ENCODE measurements around the gene SAP30BP.

The SAP30BP gene

DNA sequence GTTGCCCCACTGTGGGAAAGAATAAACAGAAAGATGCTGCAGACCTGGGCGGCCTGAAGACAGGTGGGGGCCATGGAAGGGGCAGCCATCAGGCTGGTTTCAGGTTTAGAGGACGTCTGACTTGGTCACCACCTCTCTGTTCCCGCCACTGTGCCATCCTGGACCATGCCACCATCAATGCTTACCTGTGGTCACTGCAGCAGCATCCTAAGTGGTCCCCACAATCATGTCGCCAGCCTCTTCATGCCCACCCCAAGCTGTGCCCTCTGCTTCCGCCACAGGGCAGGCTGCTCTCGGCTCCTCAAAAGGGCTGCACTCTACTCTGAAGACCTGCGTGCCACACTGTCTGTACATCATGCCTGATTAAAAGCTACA, 23.5 kb upstream of the SAP30BP start:
- no peak overlapping the region for H3K4me3 ChIP-seq
- H3K27ac ChIP-seq, result peak overlapping the region in 16 of 21 experiments; percentile 4 to 82 (median 46)

DNA sequence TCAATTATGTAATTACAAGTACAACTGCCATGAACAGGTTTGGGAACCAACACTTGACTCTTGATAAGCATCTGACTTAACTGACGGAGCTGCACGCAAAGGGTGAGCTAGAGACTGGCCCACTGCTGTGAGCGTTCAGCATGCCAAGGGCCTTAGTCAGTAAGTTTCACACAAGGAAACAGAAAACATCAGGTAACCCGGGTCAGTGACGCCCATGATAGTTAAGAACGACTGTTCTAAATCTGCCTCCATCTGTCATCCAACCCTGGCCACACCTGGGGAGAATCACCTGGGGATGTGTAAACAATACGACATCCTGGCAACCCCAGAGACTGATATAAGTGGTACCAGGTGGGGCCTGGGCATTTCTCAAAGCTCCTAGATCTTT, 21.6 kb upstream of the SAP30BP start:
- H3K4me3 ChIP-seq, result no peak overlapping the region
- peak overlapping the region in 19 of 21 experiments; percentile 7 to 84 (median 67) for H3K27ac ChIP-seq

DNA sequence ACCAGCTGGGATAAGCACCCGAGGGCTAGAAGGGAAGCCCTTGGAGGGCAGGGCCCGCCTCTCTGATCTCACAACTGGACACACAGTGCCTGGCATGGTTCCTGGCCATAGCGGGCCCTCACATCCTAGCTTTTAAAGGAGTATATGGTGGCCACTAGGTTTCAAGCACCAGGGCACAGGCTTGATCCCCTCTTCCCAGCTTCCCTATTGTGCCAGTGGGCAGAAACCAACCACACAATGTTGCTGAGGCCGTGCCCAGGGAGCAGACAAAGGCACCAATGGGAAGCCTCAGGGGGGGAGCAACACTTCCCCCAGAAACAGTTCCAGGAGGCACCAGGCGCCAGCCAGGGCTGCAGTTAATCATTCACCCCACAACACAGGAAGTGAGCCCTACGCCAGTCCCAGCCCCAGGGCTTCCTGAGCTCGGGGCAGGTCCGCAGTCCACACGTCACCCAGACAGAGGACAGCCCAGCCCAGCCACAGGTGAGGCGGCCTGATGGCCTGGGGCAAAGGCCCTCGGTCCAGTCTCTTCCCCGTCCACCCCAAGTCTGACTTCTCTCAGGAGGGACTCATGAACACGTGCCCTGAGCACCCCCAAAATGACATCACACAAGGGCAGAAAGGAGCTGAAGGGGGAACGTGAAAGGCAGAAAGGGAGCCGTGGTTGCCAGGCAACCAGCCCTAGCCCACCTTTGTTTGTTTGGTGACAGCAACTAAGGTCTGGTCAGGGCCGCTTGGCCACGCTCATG, 21.1 kb upstream of the SAP30BP start:
- Histone ChIP-seq H3K27ac (peak overlapping the region in 19 of 21 experiments; percentile 7 to 84 (median 67)), H3K4me3 (no peak overlapping the region)

DNA sequence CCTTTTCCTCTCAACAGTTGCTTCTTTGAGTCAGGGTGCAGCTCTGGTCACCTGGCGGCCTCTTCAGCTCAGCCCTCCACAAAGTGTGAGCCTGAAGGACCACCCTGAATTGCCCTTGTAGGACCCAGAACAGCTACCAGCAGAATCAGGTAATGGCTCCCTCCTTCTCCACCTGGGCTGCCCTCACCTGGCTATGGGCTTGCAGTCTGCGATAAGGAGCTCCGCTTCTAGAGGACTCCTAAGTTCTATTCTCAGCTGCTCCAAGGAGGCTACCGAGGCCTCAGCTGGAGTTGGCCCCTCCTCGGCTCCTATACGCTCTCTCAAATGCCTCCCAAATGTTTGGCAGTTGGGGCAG, 20.5 kb upstream of the SAP30BP start:
- H3K27ac ChIP-seq, result peak overlapping the region in 15 of 21 experiments; percentile 7 to 84 (median 69)
- H3K4me3 ChIP-seq, result no peak overlapping the region

DNA sequence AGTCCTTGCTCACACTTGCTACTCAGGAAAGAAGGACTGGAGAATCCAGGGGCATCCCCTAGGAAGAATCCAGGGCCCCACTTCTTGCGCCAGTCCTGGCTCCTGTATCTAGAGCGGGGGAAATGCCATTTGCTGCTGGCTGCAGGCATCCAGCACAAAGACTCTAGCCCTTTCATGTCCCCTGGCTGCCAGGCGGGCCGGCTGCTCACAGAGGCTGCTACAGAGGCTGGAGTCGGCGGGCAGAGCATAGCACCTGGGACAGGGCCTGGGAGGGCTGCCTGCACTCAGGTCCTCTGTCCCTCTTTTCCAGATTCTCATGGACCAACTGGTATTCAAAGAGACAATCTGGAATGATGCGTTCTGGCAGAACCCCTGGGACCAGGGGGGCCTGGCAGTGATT, 20.1 kb upstream of the SAP30BP start:
- H3K27ac ChIP-seq, result peak overlapping the region in 3 of 21 experiments; percentile 44 to 84 (median 62)

DNA sequence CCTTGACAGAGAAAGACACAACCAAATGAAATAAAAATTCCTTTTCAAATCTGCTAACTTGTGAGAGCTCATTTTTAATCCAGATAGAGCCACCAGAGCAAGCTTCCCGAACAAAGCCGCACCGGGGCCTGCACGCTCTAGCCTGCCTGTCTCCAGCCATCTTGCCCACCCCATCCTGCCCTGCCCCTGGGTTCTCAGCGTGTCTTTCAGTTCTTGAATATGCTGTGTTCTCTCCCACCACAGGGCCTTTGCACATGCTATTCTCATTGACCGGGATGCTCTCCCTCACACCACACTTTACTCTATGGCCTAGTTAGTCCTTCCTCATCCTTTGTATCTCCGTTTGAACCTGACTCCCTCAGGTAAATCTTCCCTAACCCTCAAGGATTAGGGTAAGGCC, 19.2 kb upstream of the SAP30BP start:
- Histone ChIP-seq H3K4me3 (no peak overlapping the region), H3K27ac (no peak overlapping the region)

More for the DNA sequence above, 20.1 kb upstream of the SAP30BP start:
- no peak overlapping the region for H3K4me3 ChIP-seq

DNA sequence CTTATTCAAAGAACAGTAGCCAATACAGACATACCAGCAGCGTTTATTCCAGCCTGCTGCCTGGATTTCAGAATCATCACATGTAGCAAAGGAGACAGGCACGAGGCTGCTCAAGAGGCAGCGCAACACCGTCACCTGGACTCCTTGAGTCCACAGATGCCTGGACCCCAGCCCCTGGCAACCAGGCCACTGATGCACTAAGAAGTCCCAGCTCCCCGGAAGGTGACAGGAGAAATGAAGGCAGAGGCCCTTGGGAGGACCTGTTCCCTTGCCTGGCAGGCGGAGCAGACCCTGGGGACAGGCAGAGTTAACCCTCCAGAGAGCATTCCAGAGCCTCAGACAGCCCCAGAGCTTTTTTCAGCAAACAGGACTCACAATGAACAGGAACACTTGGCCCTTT, 17.5 kb upstream of the SAP30BP start:
- Histone ChIP-seq H3K27ac (no peak overlapping the region), H3K4me3 (no peak overlapping the region)

DNA sequence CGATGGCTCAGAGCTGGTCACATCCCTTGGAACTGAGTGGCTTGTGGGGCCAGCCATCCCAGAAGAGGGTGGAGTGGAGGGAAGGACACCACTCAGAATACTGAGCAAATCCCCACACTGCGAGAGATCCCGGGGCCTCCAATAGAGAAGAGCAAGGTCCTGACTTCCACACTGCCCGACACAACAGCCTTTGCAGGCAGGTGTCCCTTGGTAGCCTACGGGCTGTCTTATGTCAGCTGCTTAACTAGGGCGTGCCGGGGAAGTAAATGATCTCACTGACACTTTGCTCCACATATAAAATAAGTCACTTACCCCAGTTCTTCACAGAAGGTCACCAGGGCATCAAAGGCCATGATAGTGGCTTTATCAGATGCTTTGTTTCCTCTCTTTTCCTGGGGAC, 16.3 kb upstream of the SAP30BP start:
- no peak overlapping the region for H3K4me3 ChIP-seq
- no peak overlapping the region for H3K27ac ChIP-seq

DNA sequence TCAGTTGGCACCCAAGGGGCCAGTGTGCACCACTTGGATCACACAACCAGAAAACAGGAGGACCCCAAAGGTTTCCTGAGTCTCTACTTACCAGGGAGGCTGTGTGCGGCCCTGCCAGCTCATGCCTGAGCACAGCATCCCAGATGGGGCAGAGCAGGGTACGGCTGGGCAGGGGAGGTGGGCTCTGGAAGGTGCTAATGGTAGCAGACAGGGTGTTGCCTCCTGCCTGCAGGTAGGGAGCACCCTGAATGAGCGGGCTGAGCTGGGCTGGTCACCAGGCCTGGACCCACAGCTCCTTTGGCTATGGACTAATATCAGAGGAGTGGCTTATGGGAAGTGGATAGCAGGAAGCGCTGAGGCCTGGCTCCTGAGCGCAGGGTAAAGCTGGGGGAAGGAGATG, 14.8 kb upstream of the SAP30BP start:
- Histone ChIP-seq H3K4me3 (no peak overlapping the region), H3K27ac (peak overlapping the region in 1 of 21 experiments; percentile 37)

DNA sequence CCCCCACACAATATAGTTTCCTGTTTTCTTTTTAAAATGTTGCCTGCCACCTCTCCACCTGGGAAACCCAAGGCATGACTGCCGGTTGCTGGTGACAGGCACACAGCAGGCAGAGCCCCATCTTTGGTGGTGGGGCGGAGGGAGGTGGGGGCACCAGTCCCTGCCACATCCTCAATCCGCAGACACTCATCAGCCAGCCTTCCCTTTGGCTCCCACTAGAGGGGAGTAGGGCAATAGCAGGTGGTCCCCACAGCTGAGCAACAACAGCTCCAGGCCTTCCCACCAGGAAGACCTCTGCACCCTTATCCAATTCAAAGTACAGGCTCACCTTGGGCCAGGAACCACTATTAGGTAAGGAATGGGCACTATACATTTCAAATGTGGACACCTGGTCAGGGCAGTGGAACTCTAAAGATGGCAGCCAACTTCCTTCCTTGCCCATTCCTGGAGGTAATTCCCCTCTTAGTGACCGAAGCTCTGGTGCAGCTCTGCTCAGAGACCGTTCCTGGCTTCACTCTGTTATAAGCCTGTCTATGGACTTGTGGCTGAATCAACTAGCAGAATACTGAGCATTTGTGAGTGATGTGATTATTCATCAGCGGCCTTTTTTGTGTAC, 14.1 kb upstream of the SAP30BP start:
- Histone ChIP-seq H3K4me3 (no peak overlapping the region), H3K27ac (no peak overlapping the region)

DNA sequence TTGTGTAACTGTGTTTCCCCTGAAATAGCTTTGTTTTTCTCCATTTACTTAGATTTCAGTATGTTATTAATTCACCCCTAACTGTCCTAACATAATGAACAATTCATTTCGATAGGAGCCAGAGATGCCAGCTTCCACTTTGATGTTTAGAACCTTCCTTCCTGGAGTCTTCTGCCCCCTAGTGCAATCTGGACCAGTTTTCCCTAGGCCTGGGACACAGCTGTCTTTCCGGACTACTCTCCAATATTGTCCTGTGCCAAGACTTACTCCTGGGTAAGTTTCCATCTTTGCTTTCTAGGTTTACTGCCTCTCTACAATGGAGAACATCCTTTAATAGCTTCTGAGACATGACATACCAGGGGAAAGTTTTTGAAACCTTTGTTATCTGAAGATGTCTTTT, 13.0 kb upstream of the SAP30BP start:
- H3K4me3 ChIP-seq, result no peak overlapping the region
- no peak overlapping the region for H3K27ac ChIP-seq

DNA sequence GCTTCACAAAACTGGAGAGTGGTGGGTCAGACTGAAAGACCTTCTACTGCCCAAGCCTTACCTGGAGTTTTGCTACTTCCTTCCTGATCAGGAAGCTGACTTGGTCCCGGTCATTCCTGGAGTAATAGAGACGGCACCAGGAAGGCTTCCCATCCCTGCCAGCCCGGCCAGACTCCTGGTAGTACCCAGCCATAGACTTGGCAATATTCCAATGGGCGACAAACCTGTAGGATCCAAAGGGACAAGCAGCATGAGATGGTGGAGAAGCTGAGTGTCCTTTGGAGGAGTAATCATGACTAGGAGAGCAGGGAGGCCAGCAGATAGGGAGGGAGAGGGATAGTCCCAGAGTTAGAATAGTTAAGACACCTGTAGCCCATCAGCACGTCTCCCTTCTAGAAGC, 8.9 kb upstream of the SAP30BP start:
- no peak overlapping the region for H3K27ac ChIP-seq
- H3K4me3 ChIP-seq, result no peak overlapping the region

DNA sequence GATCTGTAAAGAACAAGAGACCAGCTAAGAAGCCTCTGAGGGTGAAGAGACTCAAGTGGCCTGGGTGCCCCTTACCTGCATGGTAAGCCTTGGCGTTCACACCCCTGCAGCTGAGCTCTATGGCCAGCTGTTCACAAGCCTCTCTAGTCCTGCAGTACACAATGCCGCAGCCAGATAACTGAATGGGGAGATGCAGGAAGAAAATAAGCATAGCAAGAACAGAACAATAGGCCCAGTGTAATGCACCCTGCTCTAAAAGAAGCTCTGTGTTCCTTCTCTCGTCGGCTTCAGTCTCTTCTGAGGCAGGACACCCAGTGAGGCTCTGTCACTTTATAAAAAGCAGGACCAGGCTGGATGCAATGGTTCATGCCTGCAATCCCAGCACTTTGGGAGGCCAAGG, 5.6 kb upstream of the SAP30BP start:
- Histone ChIP-seq H3K4me3 (no peak overlapping the region), H3K27ac (peak overlapping the region in 1 of 21 experiments; percentile 10)

DNA sequence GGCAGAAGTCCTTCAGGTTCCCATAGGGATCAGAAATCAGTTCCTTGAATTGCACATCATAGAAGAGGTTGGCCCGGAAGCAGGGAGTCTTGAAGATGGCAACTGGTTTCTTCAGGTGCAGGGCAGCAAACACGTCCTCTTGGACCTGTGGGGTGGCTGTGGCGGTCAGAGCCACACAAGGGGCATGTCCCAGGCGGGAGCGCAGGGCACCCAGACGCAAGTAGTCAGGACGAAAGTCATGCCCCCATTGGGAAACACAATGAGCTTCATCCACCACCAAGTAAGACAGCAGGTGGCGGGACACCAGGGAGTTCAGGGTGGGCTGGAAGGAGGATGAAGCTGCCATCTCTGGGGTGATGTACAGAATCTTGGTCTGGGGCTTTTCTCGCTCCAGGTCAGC, 4.6 kb upstream of the SAP30BP start:
- no peak overlapping the region for H3K27ac ChIP-seq
- no peak overlapping the region for H3K4me3 ChIP-seq

DNA sequence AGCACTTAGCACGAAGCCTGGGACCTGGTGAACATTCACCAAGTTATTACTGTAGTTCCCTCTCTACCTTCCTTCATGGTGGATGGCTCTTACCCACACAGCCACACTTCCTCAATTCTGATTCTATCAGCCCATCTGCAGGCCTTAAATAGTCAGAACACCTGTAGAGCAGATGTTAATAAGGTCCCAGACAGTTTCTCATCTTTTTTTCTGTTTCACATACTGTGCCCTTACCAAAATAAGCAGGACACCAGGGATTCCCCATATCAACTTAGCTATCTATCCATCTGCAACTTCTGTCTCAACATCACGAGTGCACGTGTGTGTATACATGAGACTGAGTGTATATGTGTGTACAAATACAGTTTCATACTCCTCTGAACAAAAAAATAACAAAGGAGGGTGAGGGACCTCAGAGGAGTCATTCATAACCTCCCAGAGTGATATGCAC, 3.0 kb upstream of the SAP30BP start:
- no peak overlapping the region for H3K4me3 ChIP-seq
- no peak overlapping the region for H3K27ac ChIP-seq

DNA sequence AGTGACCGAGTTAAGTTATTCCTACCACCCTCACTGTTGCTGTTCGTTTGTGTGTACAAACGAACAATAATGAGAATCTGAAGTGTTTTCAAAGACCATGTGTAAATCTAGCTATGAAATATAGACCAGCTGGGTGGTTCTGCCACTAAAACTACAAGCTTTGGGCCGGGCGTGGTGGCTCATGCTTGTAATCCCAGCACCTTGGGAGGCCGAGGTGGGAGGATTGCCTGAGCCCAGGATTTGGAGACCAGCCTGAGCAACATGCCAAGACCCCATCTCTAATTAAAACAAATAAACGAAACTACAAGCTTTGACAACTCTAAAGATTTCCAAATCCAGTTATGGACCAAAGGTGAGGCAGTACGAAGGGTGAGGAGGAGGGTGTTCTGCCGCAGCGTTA, 1.2 kb upstream of the SAP30BP start:
- Histone ChIP-seq H3K4me3 (peak overlapping the region in 5 of 7 experiments; percentile 62 to 100 (median 97)), H3K27ac (peak overlapping the region in 1 of 21 experiments; percentile 96)

DNA sequence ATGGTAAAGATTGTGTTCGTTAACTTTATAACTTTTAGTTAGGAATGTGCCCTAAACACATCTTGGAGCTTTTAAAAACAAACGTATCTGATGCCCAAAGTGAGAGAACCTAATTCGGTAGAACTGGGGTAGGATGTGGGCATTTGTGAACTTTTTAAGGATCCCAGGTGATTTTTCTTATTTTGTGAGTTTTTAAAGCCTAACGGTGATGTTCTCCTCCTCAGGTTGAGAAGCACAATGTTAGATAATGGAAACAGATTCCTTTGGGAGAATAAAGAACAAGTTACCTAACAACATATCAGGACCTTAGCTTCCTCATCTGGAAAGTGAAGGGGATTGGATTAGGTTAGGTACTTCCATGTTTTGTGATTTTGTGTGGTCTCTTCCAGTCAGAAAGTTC, 687 bp downstream of the SAP30BP start:
- Histone ChIP-seq H3K27ac (peak overlapping the region in 18 of 21 experiments; percentile 77 to 97 (median 88)), H3K4me3 (peak overlapping the region; percentile 62 to 100 (median 97))

DNA sequence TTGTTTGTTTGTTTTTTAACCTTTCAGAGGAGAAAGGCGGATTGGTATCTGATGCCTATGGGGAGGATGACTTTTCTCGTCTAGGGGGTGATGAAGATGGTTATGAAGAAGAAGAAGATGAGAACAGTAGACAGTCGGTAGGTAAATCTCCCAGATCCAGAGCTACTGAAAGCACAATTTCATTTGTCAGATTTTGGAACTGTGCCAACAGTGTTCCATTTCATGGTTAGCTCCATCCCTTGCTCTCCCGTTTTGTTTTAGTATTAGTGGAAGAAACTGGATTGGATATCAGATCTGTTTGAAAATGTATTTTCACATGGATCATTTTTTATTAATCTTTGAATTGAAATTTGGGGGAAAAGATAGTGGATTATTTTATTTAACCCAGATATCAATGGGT, 1.4 kb downstream of the SAP30BP start:
- Histone ChIP-seq H3K27ac (peak overlapping the region in 2 of 21 experiments; percentile 49 to 96), H3K4me3 (peak overlapping the region in 5 of 7 experiments; percentile 62 to 100 (median 97))

DNA sequence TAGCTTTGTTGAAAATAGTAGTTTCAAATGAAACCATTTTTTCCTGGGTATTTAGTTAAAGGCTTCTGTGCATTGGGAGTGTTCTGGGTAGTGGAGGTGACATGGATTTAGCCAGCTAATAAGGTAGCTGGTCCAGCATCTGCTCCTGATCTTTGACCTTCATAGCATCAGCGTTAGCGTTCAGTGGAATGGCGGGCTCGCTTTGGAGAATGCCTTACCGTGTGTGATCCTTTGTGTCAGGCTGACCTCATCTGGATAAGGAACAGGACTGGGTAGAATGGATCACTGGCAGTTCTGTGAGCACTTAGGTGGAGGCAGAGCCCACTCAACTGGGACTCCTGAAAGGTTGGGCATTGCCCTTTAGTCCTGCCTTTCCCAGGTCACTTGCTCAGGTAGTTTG, 3.7 kb downstream of the SAP30BP start:
- H3K27ac ChIP-seq, result no peak overlapping the region
- no peak overlapping the region for H3K4me3 ChIP-seq

DNA sequence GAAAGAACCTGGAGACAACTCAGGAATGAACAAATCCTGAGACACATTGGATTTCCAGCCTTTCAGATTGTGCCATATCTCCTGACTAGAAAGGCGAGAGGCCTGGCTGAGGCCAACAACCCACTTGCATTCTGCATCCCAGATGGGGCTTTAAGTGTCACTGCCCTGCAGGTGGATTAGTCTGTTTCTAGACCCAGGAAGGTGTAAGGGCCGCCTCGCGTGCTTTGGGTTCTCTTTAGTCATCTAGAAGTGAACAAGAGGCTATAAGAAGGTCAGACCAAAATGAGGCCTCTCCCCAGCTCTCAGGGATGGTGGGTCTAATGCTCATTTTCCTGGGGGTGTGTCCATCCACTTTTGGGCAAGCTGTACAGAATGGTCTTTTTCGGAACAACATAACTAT, 4.9 kb downstream of the SAP30BP start:
- no peak overlapping the region for H3K27ac ChIP-seq
- no peak overlapping the region for H3K4me3 ChIP-seq

DNA sequence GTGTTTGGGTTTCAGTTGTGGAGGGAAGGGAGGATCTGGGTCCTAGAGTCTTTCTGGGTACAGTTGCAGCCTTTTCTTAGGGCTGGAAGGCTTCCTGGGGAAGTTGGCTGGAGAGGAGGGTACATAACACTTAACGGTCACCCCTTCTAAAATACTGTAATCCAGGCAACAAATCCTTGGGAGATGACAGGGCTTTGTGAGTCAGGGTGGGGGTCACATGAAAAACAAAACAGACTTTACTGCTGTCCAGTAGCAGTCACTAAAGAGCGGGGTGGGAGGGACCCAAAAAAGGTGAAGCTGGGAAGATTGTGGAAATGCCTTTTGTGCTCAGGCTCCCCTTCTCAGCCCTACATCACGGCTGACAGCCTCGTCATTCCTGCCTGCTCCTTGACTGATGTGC, 6.3 kb downstream of the SAP30BP start:
- Histone ChIP-seq H3K4me3 (no peak overlapping the region), H3K27ac (no peak overlapping the region)
